Lower lobe of right lung (tissue), 2 donors: Measurements from ENCODE around the gene GGA3. TPM values are rescaled to one million over a fixed set of nuclear protein-coding genes. Genes with fewer than 3 reads are reported as not detected.
"Not testable (repeated sequence)": the region's sequence is repeated elsewhere in the genome, so short reads cannot be mapped to it uniquely, and the experiment has no call there.

Experiments
- ATAC-seq, 2 donors: fragments of 200-7000 bp; cut with Tn5 transposase; one replicate each; pipeline ENCODE4 v1.9.1; 2020 to 2022; ENCODE audit warnings: mild to moderate bottlenecking in 2 of 2, moderate library complexity in 2 of 2
- DNase-seq: peaks from one replicate; pipeline ENCODE4 v3.0.0-alpha.2; 2020
- H3K27ac ChIP-seq: fragments of 200-600 bp; one replicate; pipeline ENCODE4 v1.8.0; 2022
- H3K27me3 ChIP-seq: fragments of 200-600 bp; one replicate; pipeline ENCODE4 v1.8.0; 2022; ENCODE audit warnings: low read depth
- H3K36me3 ChIP-seq: fragments of 200-600 bp; one replicate; pipeline ENCODE4 v1.8.0; 2022; ENCODE audit warnings: mild to moderate bottlenecking
- H3K4me1 ChIP-seq: fragments of 200-600 bp; one replicate; pipeline ENCODE4 v1.8.0; 2022
- H3K4me3 ChIP-seq: fragments of 200-600 bp; one replicate; pipeline ENCODE4 v1.8.0; 2022; ENCODE audit warnings: mild to moderate bottlenecking
- H3K9me3 ChIP-seq: fragments of 200-600 bp; one replicate; pipeline ENCODE4 v1.8.0; 2022
- CTCF ChIP-seq: fragments of 200-600 bp; IDR thresholded peaks from one replicate; pipeline ENCODE4 v1.8.0; 2022; ENCODE audit warnings: antibody characterized with exemption, mild to moderate bottlenecking
- intact Hi-C: fragments of 100-400 bp; cut with DNase I; formaldehyde crosslinking; loops from one replicate; pipeline ENCODE4 v1.11.0; 2022
- total RNA-seq: library from RNA; stranded (reverse); fragmentation: NEBNext Ultra II Directional; extraction: Animal tissue kit (Norgen Biotek cat#: 25700); gene quantifications from one replicate; pipeline ENCODE4 v1.2.1, GENCODE V29; 2021
- donor health status: DM: no; HTN: yes; CAD: no; lungs with severe emphysema.

The GGA3 gene
- total RNA-seq, 1 donor from 2014 or later, result 68.6 TPM

DNA sequence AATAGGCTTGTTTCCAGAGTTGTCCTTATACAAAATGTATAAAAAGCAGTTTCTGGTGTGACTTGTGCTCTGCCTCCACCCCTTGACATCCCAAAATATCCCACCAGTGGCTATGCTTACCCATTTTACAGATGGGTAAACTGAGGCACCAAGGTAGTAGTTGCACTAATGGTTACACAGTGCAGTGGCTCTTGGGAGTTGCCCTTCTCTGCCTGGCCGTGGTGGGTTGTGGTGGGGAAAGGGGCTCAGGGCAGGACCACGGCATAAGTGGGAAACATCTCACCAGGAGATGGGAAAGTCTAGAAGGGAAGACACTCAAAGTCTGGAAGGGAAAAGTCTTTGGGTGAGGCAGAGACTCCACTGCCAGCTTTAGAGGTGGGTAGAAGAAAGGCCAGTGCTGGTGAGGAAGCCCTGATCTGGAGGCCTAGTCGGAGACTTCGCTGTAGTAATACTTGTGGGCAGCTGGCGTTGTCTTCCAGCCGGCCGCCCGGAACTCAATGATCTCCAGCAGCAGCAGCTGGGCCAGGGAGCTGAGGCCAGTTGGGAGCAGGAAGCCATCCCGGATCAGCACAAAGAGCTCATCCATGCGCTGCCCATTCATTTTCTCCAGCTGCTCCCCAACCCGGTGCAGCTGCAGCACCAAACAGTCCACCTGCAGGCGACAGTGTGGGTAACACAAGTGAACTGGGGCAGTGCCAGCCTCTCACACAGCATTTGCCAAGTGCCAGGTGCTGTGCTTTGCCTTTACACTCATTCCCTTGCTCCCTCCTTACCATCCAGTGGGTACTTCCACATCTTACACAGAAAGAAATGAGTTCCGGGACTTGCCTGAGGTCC, 5.1 kb upstream of the GGA3 start:
- no peak for TF ChIP-seq CTCF
- peaks cover 47% of the 10 kb centered on the region for H3K36me3 ChIP-seq
- intact Hi-C loops, result no loop called here
- H3K9me3 ChIP-seq, result no peaks in the 10 kb centered on the region
- H3K4me3 ChIP-seq, result no peak overlapping the region
- no peak for ATAC-seq
- H3K27me3 ChIP-seq, result no peaks in the 10 kb centered on the region
- no peak overlapping the region for H3K27ac ChIP-seq
- H3K4me1 ChIP-seq, result peaks cover 20% of the 10 kb centered on the region
- no peak for DNase-seq

DNA sequence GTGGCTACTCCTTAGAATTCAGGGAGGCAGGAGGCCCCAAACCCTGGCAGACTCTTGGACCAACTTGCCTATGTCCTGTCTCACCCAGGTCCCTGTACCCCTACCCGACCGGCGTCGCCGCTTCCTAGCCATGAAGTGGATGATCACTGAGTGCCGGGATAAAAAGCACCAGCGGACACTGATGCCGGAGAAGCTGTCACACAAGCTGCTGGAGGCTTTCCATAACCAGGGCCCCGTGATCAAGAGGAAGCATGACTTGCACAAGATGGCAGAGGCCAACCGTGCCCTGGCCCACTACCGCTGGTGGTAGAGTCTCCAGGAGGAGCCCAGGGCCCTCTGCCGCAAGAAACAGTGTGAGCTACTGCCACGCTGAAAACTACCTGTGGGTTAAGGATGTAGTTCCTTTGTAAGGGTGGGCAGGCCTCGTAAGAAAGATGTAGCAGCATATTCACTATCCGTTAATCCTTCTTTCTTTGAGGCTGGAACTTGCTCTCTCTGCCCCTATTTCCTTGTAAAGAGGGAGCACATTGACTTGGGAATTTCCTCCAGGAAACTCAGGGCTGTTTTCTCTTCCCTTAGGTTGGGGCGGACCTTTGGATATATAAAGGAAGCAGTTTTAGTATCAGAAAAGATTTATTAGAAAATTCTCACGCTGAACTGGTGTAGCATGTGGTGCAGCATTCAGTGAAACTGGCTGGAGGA, 4.4 kb upstream of the GGA3 start:
- no peak for TF ChIP-seq CTCF
- ATAC-seq (no peak), DNase-seq (no peak)
- no peak overlapping the region for H3K27ac ChIP-seq
- peaks cover 47% of the 10 kb centered on the region for H3K36me3 ChIP-seq
- H3K27me3 ChIP-seq, result no peaks in the 10 kb centered on the region
- H3K4me1 ChIP-seq, result peaks cover 21% of the 10 kb centered on the region
- intact Hi-C loops, result no loop called here
- no peaks in the 10 kb centered on the region for H3K9me3 ChIP-seq
- H3K4me3 ChIP-seq, result no peak overlapping the region

GRCh38 chr17:75263055-75263454, 1.6 kb upstream of the GGA3 start:
- Histone ChIP-seq H3K36me3 (peaks cover 47% of the 10 kb centered on the region), H3K27ac (no peak overlapping the region), H3K27me3 (no peaks in the 10 kb centered on the region), H3K9me3 (no peaks in the 10 kb centered on the region), H3K4me3 (no peak overlapping the region), H3K4me1 (peaks cover 39% of the 10 kb centered on the region)
- TF ChIP-seq CTCF, result no peak
- ATAC-seq (no peak), DNase-seq (no peak)
- intact Hi-C loops, result no loop called here

DNA sequence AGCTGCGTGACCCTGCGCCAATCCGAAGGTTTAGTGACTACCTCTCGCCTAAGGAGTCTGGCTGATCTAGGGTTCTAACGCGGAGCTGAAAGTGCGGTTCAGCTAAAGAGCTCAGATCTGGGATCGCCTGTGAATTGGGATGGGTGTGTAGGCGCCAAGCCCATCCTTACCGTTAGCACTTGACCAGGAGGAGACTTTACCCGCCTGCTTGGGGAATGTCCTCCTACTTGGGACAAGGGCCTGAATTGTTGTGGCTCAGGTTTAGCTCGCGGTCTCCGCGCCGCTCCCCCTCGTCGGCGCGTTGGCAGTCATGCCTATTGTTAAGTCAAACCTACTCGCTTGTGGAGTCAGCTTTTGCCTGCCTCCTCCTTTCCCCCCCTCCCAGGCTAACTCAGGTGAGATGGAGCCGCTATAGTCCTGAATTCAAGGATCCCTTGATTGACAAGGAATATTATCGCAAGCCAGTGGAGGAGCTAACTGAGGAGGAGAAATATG, 753 bp upstream of the GGA3 start:
- intact Hi-C loops, result no loop called here
- peaks cover 41% of the 10 kb centered on the region for H3K36me3 ChIP-seq
- H3K9me3 ChIP-seq, result no peaks in the 10 kb centered on the region
- ATAC-seq (peak; percentile 31 to 53), DNase-seq (no peak)
- peaks cover 39% of the 10 kb centered on the region for H3K4me1 ChIP-seq
- peak overlapping the region; percentile 95 for H3K27ac ChIP-seq
- peak overlapping the region; percentile 73 for H3K4me3 ChIP-seq
- H3K27me3 ChIP-seq, result no peaks in the 10 kb centered on the region
- no peak for TF ChIP-seq CTCF

DNA sequence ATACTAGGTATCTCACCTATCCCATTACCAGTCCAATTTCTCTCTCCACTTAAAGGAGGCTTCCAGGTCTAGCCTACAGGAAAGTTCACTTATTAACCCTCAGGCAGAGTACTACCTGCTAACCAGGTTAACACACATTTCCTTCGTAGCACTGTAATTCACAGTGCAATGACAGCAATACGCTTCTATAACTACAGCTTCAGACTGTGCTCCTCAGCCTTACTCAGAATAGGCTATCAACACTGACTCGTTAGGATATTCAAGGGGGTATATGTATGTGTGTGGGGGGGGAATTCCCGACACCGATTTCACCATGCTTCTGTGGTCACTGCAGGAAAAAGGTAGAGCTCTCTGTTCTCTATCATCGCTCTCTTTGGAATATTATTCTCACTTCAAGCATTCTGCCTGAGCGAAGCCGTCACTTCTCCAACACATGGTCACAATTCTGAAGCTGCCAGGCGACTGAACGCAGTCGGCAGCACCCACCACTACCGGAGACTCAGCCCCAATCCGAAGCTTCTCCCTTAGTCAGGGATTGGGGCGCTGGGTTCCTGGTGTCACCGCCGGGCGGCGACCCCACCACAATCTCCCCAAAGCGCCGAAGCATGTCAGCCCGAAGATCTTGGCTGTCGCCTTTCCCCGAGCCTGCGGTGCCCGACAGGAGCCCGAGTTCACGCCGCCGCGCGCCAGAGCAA, 618 bp downstream of the GGA3 start:
- Histone ChIP-seq H3K4me1 (peaks cover 43% of the 10 kb centered on the region), H3K4me3 (peak overlapping the region; percentile 73), H3K27ac (peak overlapping the region; percentile 95), H3K36me3 (peaks cover 27% of the 10 kb centered on the region), H3K27me3 (no peaks in the 10 kb centered on the region), H3K9me3 (no peaks in the 10 kb centered on the region)
- TF ChIP-seq CTCF, result no peak
- intact Hi-C loops, result no loop called here
- DNase-seq, result no peak
- ATAC-seq, result peak; percentile 19 to 27

DNA sequence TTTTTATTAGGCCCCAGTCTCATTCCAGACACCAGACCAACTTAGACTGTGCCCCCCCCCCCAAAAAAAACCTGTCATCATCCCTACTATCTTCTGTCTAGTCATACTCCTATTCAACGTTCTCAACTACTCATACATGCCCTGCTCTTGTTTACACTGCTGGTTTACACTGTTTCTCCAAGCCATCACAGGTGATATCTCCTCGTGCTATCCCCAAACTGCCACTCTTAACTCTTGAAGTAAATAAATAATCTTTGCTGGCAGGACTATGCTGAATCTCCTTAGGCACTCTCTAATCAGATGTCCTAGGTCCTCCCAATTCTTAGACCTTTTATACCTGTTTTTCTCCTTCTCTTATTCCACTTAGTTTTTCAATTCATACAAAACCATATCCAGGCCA, 4.2 kb downstream of the GGA3 start:
- intact Hi-C loops, H3K27me3 ChIP-seq, H3K27ac ChIP-seq, H3K9me3 ChIP-seq, ATAC-seq, DNase-seq, H3K4me3 ChIP-seq, H3K36me3 ChIP-seq: not testable (repeated sequence)
- peaks cover 37% of the 10 kb centered on the region for H3K4me1 ChIP-seq

GRCh38 chr17:75255954-75256698, 5.3 kb downstream of the GGA3 start:
- intact Hi-C loops, DNase-seq, ATAC-seq, H3K27me3 ChIP-seq, H3K4me3 ChIP-seq, H3K9me3 ChIP-seq, H3K36me3 ChIP-seq: not testable (repeated sequence)
- peaks cover 45% of the 10 kb centered on the region for H3K4me1 ChIP-seq
- peak overlapping the region; percentile 21 for H3K27ac ChIP-seq
